ENCODE results near the gene HEY2.

GRCh38 chr6:125794342-125795137 is 45.1 kb downstream of the HEY2 start:
- no peak for TF ChIP-seq EZH2 (IDR thresholded peaks at IDR 0.05)
- TF ChIP-seq POLR2AphosphoS5 (IDR thresholded peaks at IDR 0.05; ENCODE audit: borderline replicate concordance, low read depth, low read length): no peak
- no peak for TF ChIP-seq FOXP2 (optimal IDR thresholded peaks at IDR 0.05; ENCODE audit: control extremely low read depth, extremely low read length, insufficient read depth)
